ENCODE results near the gene CTNNBL1. TPM values are rescaled to one million over a fixed set of nuclear protein-coding genes. Genes with fewer than 3 reads are reported as not detected.

CTNNBL1 gene
- total RNA-seq, 1 experiment from 2014 or later, result 71.2 TPM

DNA sequence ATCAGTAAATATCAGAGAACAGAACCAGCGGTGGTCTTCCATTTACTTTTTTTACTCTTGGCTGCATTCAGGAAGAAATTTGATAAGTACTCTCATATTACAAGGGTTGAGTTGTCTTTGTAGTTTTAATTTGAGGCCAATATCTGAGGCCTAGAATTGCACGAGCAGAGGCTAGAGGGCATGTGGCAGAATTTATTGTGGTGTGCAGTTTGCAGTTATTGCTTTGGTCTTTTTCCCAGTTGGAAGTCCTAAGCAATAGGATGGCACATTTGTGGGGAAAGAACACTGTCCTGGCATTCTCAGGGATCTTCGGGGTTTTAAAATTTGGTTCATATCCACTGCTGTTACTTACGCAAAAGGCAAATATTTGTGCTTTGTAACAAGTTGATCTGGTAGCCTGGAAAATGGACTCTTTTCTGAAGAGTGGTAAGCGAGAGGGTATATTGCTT is 66.0 kb downstream of the CTNNBL1 start:
- no peak overlapping the region for H3K27ac ChIP-seq (ENCODE audit: low read length)
- H3K9me3 ChIP-seq (ENCODE audit: control insufficient read depth, insufficient read depth, low read depth, low read length), result no peaks in the 10 kb centered on the region
- no peaks in the 10 kb centered on the region; the same call in 1 of the 2 replicates for H3K36me3 ChIP-seq (ENCODE audit: control insufficient read depth, insufficient read depth, low read length)
- ChIA-PET CTCF (no interaction called here), POLR2A (no interaction called here)
- H3K4me1 ChIP-seq (ENCODE audit: control insufficient read depth, insufficient read depth, low read length), result no peaks in the 10 kb centered on the region
- TF ChIP-seq TCF7L2 (IDR thresholded peaks at IDR 0.05; ENCODE audit: low read depth, low read length) (no peak), POLR2AphosphoS5 (IDR thresholded peaks at IDR 0.05; ENCODE audit: low read depth, low read length) (no peak), SIN3A (IDR thresholded peaks at IDR 0.05; ENCODE audit: borderline replicate concordance, insufficient read depth, low read depth, low read length) (no peak)
- TF ChIP-seq, protein P1, sequence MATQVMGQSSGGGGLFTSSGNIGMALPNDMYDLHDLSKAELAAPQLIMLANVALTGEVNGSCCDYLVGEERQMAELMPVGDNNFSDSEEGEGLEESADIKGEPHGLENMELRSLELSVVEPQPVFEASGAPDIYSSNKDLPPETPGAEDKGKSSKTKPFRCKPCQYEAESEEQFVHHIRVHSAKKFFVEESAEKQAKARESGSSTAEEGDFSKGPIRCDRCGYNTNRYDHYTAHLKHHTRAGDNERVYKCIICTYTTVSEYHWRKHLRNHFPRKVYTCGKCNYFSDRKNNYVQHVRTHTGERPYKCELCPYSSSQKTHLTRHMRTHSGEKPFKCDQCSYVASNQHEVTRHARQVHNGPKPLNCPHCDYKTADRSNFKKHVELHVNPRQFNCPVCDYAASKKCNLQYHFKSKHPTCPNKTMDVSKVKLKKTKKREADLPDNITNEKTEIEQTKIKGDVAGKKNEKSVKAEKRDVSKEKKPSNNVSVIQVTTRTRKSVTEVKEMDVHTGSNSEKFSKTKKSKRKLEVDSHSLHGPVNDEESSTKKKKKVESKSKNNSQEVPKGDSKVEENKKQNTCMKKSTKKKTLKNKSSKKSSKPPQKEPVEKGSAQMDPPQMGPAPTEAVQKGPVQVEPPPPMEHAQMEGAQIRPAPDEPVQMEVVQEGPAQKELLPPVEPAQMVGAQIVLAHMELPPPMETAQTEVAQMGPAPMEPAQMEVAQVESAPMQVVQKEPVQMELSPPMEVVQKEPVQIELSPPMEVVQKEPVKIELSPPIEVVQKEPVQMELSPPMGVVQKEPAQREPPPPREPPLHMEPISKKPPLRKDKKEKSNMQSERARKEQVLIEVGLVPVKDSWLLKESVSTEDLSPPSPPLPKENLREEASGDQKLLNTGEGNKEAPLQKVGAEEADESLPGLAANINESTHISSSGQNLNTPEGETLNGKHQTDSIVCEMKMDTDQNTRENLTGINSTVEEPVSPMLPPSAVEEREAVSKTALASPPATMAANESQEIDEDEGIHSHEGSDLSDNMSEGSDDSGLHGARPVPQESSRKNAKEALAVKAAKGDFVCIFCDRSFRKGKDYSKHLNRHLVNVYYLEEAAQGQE (IDR thresholded peaks at IDR 0.05; ENCODE audit: insufficient read depth in 1 of 2, low read depth in 2 of 2, low read length in 1 of 2), result no peak
- DNase-seq (ENCODE audit: low read depth, low spot score), result no peak
- no peak for ATAC-seq
- no peak overlapping the region for H3K4me3 ChIP-seq (ENCODE audit: low read depth in 2 of 2, low read length in 2 of 2)
- in situ Hi-C loops (cut with HindIII; ENCODE audit: low pct_unique_long_range_greater_than_20kb, low sequenced_read_pairs), result no loop called here
- intact Hi-C loops (cut with micrococcal nuclease; ENCODE audit: unreplicated experiment), result no loop called here
- no peaks in the 10 kb centered on the region for H3K27me3 ChIP-seq (ENCODE audit: control insufficient read depth, insufficient read depth, low read length)
- no TSS peak for BruUV-seq (replicated peaks)

DNA sequence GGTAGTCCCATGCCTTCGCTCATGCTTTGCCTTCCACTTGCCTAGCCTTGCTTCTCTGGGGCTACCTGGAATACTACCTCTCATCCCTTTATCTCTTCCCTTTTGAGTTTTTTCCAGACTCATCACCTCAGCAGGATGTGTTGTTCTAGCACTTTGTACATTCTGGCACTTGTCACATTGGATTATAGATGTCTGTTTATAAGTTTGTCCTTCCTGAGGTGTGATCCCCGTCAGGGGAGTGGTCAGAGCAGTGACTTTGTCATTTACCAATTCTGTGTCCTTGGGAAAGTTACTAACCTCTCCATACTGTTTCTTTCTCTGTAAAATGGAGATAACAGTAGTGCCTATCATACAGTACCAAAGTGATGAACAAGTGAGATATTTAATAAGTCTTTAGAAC is 66.5 kb downstream of the CTNNBL1 start:
- Histone ChIP-seq H3K9me3 (ENCODE audit: control insufficient read depth, insufficient read depth, low read depth, low read length) (no peaks in the 10 kb centered on the region), H3K27me3 (ENCODE audit: control insufficient read depth, insufficient read depth, low read length) (no peaks in the 10 kb centered on the region), H3K4me1 (ENCODE audit: control insufficient read depth, insufficient read depth, low read length) (no peaks in the 10 kb centered on the region), H3K36me3 (ENCODE audit: control insufficient read depth, insufficient read depth, low read length) (no peaks in the 10 kb centered on the region; the same call in 1 of the 2 replicates), H3K4me3 (ENCODE audit: low read depth in 2 of 2, low read length in 2 of 2) (no peak overlapping the region), H3K27ac (ENCODE audit: low read length) (no peak overlapping the region)
- no peak for TF ChIP-seq TCF7L2 (IDR thresholded peaks at IDR 0.05; ENCODE audit: low read depth, low read length)
- TF ChIP-seq SIN3A (IDR thresholded peaks at IDR 0.05; ENCODE audit: borderline replicate concordance, insufficient read depth, low read depth, low read length), result no peak
- TF ChIP-seq, protein P1 (IDR thresholded peaks at IDR 0.05; ENCODE audit: insufficient read depth in 1 of 2, low read depth in 2 of 2, low read length in 1 of 2), result no peak
- no peak for TF ChIP-seq POLR2AphosphoS5 (IDR thresholded peaks at IDR 0.05; ENCODE audit: low read depth, low read length)
- TF ChIP-seq, protein P2, sequence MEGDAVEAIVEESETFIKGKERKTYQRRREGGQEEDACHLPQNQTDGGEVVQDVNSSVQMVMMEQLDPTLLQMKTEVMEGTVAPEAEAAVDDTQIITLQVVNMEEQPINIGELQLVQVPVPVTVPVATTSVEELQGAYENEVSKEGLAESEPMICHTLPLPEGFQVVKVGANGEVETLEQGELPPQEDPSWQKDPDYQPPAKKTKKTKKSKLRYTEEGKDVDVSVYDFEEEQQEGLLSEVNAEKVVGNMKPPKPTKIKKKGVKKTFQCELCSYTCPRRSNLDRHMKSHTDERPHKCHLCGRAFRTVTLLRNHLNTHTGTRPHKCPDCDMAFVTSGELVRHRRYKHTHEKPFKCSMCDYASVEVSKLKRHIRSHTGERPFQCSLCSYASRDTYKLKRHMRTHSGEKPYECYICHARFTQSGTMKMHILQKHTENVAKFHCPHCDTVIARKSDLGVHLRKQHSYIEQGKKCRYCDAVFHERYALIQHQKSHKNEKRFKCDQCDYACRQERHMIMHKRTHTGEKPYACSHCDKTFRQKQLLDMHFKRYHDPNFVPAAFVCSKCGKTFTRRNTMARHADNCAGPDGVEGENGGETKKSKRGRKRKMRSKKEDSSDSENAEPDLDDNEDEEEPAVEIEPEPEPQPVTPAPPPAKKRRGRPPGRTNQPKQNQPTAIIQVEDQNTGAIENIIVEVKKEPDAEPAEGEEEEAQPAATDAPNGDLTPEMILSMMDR (IDR thresholded peaks at IDR 0.05), result no peak
- ChIA-PET POLR2A (no interaction called here), CTCF (no interaction called here)
- DNase-seq (ENCODE audit: low read depth, low spot score), result no peak
- intact Hi-C loops (cut with micrococcal nuclease; ENCODE audit: unreplicated experiment), result no loop called here
- in situ Hi-C loops (cut with HindIII; ENCODE audit: low pct_unique_long_range_greater_than_20kb, low sequenced_read_pairs), result no loop called here
- no TSS peak for BruUV-seq (replicated peaks)
- no peak for ATAC-seq

Data from Panc1 (cell line).